ENCODE data around the gene MAG.
A peak's percentile ranks its signal among the peaks of the same experiment; 100 is the strongest.
"Not testable (repeated sequence)": the region's sequence is repeated elsewhere in the genome, so short reads cannot be mapped to it uniquely, and the experiment has no call there.

Gene MAG

DNA sequence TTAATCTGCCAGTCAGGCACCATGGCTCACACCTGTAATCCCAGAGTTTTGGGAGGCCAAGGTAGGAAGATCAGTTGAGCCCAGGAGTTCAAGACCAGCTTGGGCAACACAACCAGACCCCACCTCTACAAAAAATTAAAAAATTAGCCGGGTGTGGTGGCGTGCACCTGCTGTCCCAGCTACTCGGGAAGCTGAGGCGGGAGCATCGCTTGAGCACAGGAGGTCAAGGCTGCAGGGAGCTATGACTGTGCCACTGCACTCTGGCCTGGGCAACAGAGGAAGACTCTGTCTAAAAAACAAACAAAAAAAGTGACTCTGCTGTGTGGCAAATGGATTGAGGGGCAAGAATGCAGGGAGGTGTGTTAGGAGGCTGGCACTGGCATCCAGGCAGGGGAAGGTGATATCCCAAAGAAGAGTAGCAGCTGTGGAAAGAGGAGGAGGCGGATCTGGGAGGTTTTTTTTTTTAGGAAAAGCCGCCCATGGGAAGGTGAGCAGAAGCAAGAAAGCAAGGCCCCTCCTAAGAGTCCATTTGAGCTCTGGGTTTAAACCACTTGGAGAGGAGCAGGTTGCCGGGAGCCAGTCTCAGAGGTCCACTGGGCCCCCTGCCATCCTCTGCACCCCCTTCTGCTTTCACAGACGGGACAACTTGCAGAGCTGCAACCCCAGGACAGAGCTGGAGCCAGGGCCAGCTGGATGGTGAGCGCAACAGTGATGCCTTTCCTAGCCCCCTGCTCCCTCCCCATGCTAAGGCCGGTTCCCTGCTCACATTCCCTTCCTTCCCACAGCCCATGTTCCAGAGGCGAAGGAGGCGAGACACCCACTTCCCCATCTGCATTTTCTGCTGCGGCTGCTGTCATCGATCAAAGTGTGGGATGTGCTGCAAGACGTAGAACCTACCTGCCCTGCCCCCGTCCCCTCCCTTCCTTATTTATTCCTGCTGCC is 7.5 kb upstream of the MAG start:
- DNase-seq: no peak

DNA sequence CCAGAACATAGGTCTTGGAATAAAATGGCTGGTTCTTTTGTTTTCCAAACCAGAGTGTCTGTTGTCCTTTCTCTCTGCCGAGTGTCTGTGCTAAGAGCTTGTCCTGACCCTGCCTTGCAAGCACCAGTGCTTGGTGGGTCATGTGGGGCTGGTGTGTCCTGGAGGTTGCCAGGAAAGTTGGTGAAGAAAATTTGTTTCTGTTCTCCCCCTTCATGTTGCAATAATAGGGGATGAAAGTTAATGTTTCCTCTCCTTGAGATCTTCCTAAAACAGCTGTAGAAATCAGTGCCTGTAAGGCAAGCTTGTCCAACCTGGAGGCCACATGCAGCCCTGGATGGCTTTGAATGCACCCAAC is 6.9 kb upstream of the MAG start:
- DNase-seq: peak; percentile 69

DNA sequence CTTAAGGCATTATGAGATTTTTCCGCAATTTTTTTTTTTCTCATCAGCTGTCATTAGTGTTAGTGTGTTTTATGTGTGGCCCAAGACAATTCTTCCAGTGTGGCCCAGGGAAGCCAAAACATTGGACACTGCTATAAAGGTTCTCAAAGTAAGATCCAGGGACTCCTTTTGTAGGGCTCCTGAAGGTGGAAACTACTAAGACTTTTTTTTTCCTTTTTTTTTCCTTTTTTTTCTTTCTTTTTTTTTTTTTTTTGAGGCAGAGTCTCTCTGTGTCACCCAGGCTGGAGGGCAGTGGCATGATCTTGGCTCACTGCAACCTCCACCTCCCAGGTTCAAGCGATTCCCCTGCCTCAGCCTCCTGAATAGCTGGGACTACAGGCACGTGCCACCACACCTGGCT is 6.5 kb upstream of the MAG start:
- DNase-seq: not testable (repeated sequence)

DNA sequence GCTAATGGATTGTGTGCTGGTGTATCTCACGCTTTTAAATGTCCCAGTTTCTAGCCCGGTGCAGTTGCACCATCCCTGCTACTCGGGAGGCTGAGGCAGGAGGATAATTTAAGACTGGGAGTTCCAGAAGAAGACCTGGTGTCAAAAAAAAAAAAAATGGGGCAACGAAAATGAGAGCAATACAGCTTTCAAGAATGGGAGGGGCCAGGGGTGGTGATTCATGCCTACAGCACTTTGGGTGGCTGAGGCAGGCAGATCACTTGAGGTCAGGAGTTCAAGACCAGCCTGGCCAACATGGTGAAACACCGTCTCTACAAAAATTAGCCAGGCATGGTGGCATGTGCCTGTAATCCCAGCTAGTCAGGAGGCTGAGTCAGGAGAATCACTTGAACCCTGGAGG is 5.9 kb upstream of the MAG start:
- DNase-seq: peak; percentile 52

DNA sequence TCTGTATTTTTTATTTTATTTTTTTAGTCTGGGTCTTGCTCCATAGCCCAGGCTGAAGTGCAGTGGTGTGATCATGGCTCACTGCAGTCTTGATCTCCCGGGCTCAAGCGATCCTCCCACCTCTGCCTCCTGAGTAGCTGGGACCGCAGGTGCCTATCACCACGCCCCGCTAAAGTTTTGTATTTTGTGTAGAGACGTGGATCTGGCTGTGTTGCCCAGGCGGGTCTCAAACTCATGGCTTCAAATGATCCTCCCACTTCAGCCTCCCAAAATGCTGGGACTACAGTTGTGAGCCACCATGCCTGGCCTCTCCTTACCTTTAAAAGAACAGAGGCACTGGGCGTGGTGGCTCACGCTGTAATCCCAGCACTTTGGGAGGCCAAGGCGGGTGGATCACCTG is 4.2 kb upstream of the MAG start:
- DNase-seq: no peak

DNA sequence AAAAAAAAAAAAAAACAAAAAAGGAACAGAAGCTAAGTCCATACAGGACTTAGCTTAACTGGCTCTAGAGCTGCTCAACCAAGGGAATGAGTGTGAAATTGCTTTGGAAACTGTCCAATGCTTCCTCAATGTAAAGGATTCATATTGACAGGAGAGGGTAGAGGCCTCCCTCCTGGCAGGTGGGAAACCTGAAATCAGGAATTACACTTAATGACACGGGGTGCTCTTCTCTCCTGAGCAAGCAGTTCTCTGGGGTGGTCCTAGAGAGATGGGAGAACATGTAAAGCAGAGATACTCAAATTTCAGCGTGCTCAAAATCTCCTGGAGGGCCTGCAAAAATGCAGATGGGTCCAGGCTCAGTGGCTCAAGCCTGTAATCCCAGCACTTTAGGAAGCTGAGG is 3.6 kb upstream of the MAG start:
- no peak for DNase-seq

DNA sequence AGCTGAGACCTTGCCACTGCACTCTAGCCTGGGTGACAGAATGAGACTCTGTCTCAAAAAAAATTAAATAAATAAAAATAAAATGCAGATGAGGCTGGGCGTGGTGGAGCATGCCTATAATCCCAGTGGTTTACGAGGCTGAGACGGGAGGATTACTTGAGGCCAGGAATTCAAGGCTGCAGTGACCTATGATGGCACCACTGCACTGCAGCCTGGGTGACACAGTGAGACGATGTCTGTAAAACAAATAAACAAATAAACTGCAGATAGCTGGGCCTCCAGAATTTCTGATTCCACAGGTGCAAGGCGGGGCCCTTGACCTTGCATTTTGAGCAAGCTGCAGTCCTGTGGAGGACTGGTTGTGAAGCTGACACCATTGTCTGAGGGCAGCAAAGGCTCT is 3.1 kb upstream of the MAG start:
- no peak for DNase-seq

DNA sequence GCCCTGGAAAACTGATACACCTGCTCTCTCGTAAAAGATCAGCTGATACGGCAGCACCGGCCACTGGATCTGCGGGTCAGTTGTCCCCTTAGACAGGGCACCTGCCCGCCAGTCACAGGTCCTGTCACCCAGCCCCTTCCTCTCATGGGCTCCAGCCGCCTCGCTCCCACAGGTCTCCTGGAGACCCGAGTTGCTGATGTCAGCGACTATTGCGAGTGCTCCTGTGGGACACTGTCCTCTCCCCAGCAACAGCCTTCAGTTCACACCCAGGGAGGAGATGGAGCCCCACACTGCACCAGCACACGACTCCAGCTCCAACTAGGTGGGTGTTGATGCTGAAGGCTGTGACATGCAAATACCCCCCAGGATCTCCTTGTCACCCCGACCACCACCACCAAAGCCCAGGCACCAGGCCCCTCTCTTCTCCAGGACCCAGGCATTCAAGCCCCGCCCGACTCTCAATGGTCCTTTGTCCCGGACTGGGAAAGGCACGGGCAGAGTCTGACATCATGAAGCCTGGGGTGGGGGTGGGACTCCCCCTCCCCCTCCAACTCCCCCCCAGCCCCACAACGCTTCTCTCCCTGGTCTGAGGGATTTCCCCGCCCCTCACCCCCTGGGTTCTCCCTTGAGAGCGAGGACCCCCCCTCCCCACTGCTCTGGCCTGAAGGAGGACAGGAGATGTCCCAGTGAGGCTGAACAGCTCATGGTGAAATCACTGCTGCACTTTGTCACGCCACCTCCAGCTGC is 1.4 kb upstream of the MAG start:
- DNase-seq: no peak

DNA sequence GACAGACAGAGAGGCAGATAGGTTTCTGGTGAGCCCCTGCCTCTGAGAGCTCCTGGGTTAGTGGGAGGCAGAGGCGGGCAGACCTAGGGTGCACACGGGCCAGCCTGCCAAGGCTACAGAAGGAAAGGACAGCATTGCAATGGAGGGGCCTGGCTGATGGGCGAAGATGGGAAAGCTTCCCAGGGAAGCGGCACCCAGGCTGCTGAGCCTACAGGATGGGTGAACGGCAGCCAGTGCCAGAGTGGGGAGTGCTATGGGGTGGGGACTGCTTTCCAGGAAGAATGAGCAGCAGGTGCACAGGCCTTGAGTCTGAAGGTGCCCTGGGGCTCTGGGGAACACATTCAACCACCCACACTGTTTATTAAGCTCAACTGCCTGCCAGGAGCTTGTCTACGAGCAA is 702 bp upstream of the MAG start:
- no peak for DNase-seq

DNA sequence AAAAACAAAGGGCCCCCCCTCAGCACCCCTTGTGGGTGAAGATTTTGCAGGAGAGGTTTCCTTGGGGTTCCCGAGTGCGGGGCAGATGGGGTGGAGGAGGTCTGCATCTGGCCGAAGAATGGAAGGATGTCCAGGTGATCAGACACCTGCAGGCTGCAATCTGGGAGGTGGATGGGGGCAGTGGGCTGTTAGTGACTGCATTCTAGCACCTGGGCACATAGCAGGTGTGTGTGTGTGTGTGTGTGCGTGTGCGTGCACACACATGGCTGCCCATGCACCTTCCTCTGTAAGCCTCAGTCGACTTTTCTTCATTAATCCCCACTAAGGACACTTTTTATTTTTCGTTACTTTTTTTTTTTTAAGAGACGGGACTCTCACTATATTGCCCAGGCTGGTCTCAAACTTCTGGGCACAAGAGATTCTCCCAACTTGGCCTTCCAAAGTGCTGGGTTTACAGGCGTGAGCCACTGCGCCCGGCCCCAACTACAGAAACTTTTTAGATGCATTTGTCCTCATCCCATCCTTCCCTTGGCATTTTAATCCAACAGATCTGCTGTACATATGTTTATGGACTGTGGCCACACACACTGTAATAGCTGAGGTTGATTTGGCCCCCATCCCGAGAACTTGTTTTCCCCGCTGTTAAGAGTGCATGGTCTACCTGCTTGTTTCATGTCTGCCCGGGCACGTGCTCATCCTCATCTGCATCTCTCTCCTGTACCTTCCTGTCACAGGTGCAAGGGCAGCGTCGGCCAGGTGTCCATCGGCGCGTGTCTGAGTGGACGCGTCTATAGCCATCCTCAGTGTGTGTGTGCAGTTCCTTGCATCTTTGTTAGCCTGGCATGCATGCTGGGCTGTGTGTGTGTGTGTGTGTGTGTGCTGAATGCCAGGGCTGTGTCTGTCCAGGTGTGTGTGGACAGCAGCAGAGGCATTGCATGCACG is 731 bp downstream of the MAG start:
- no peak for DNase-seq

DNA sequence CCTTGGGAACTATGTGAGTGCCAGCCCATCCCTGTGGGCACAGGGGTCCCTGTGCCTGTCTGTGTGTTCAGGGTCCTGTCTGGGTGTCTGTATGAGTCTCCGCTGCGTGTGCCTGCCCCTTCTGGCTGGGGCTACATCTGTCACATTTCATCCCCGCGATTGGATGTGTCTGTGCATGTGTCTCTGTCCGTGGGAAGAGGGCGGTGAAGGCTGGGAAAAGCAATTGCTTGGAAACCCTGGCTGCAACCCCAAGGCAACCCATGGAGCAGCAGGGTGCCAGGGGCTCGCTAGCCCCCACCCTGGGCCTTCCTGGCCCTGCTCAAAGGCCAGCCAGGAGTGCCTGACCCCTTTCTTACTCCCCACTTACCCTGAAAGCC is 1.4 kb downstream of the MAG start:
- DNase-seq: no peak

DNA sequence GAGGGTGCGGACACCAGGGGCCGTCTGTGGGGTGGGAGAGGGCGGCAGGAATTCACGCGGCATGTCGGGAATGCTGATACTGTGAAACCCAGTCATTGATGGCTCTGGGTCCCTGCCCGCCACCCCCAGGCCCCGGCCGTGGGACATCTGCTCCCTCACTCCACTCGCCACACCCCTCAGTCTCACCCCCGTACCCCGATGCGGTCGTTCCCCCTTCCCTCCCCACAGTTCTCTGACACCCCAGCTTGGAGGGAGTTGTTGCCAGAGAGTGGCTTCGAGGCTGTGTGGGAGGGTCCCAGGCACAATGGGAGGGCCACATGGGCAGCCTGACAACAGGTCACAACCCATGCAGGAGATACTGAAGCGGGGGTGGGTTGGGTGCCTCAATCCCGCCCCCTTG is 1.8 kb downstream of the MAG start:
- DNase-seq: no peak

DNA sequence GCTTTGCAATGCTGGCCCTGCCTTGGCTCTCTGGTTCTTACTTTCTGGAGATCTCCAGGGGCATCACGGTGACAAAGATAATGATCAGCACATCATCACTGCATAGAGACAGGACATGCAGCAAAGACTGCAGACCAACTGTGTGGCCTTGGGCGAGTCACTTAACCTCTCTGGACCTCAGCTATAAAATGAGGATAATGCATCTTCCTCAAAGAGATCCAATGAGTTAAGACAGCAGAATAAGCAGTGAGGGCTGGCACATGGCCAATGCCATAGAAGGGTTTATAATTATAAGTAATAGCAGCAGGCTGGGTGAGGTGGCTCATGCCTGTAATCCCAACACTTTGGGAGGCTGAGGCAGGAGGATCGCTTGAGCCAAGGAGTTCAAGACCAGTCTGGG is 2.4 kb downstream of the MAG start:
- DNase-seq: no peak

DNA sequence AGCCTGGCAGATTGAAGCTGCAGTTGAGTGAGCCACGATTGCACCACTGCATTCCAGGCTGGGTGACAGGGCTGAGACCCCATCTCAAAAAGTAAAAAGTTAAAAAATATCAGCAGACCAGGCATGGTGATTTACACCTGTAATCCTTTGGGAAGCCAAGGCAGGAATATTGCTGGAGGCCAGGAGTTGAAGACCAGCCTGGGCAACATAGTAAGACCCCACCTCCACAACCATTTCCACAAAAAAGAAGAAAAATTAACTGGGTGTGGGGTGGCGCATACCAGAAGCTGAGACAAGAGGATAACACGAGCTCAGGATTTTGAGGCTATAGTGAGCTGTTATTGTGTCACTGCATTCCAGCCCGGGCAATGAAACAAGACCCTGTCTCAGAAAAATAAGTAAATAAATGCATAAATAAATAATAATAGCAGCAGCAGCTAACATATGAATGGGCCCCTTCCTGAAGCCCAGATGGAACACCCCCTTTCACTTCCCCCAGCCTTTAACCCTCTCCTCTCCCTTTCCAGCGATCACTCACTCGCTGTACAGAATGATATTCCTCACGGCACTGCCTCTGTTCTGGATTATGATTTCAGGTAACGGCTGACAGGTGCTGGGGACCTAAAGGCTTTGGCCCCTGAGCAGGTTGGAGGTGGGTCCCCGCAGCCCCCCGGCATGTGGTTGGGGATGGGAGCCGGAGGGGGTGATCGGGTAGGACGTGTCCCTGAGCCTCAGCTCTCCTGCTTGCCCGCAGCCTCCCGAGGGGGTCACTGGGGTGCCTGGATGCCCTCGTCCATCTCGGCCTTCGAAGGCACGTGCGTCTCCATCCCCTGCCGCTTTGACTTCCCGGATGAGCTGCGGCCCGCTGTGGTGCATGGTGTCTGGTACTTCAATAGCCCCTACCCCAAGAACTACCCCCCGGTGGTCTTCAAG is 3.2 kb downstream of the MAG start:
- DNase-seq: no peak

DNA sequence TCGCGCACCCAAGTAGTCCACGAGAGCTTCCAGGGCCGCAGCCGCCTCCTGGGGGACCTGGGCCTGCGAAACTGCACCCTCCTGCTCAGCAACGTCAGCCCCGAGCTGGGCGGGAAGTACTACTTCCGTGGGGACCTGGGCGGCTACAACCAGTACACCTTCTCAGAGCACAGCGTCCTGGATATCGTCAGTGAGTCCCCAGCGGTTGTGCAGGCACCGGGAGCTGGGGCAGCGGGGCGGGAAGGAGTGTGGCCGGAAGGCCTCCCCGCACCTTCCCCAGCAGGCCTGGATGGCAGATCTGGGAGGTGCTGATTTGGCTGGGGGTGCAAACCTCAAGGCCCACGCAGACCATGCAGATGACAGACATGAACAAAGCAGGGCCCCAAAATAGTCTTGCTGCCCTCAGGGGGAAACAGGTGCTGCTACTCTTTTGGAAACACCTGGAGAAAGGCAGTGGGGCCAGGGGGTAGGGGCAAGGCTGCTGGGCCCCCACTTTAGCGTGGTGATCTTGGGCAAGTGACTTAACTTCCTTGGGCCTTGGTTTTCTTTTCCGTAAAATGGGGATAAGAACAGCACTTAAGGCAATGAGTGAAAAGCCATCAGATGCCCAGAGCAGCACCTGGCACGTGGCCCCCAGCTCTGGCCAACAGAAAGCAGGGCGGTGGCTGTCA is 4.0 kb downstream of the MAG start:
- DNase-seq: no peak

DNA sequence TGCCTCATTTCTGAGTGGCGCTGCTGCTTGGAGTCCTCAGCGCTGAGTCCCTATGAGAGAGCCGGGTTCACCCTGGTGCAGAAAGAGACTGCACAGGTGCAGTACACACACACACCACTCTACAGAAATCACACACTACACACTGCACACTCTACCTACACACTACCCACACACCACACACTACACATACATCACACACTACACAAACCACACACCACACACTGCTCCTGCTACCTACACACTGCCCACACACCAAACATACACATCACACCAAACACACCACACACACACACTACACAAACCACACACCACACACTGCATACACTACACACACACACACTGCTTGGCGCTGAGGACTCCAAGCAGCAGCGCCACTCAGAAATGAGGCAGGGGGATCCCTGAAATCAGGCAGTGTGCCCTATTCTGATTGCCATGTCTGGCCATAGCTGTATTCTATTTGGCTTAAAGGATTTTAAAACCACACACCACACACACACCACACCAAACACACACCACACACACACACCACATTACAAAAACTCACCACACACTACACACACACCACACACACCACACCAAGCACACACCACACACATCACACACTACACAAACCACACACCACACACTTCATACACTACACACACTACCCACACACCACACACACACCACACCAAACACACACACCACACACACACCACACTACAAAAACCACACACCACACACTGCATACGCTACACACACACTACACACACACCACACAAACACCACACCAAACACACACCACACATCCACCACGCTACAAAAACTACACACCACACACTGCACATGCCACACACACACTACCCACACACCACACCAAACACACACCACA is 4.9 kb downstream of the MAG start:
- no peak for DNase-seq

DNA sequence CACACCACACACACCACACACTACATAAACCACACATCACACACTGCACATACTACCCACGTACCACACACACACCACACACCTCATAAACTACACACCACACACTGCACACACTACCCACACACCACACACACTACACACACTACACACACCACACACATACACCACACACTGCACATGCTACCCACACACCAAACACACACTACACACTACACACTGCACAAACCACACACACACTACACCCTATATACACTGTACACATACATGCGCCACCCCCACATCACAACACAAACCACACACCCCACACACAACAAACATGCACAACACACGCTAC is 5.5 kb downstream of the MAG start:
- DNase-seq: no peak

DNA sequence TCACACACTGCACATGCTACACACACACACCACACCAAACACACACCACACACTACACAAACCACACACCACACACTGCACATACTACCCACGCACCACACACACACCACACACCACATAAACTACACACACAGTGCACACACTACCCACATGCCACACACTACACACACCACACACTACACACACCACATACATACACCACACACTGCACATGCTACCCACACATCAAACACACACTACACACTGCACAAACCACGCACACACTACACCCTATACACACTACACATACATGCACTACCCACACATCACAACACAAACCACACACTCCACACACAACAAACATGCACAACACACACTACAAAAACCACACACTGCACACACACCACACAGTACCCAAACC is 6.0 kb downstream of the MAG start:
- DNase-seq: no peak

DNA sequence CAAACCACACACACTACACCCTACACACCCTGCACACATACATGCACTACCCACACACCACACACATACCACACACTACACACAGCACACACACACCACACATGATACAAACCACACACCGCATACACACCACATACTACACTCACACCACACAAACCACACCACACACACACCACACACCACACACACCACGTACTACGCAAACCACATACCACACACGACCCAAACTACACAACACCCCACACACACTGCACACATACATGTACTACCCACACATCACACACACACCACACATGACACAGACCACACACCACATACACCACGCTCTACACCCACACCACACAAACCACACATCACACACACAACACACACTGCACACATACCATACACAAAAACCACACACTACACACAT is 6.6 kb downstream of the MAG start:
- DNase-seq: no peak

DNA sequence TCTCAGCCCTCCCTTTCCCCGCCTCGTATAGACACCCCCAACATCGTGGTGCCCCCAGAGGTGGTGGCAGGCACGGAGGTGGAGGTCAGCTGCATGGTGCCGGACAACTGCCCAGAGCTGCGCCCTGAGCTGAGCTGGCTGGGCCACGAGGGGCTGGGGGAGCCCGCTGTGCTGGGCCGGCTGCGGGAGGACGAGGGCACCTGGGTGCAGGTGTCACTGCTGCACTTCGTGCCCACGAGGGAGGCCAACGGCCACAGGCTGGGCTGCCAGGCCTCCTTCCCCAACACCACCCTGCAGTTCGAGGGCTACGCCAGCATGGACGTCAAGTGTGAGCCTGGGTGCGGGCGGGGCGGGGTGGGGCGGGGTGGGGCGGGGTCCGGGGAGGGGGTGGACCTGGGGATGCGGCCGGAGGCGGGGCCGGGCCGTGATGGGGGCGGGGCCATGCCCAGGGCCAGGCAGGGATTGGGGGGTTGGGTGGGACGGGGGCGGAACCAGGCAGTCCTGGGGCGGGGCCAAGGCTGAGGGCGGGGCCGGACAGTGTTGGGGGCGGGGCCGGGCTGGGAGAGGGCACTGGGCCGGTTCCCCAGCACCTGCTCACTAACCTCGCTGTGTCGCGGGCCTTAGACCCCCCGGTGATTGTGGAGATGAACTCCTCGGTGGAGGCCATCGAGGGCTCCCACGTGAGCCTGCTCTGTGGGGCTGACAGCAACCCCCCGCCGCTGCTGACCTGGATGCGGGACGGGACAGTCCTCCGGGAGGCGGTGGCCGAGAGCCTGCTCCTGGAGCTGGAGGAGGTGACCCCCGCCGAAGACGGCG is 7.8 kb downstream of the MAG start:
- no peak for DNase-seq

Measured in inflammatory macrophage treated with lipopolysaccharide for 4 hours (primary cell).